ENCODE results near the gene CLDN34.

Gene CLDN34

GRCh38 chrX:10016519-10017132 is 49.5 kb downstream of the CLDN34 start:
- no peak for ATAC-seq

- no peak for ATAC-seq
These were observed 50.7 kb downstream of the CLDN34 start for GRCh38 chrX:10017872-10018271.

Measured in activated CD4-positive, CD25-positive, alpha-beta regulatory T cell treated with anti-CD3 and anti-CD28 coated beads, Interleukin-2, amount 50 U/mL, for 24 hours (primary cell).